AML-193 (cell line): ENCODE measurements around the gene TP53BP1.
A peak's percentile ranks its signal among the peaks of the same experiment; 100 is the strongest.

Source experiments
- DNase-seq, 2 experiments: peaks; one replicate each; lab custom pipeline; 2025; lab: John Stamatoyannopoulos, UW

TP53BP1 gene

DNA sequence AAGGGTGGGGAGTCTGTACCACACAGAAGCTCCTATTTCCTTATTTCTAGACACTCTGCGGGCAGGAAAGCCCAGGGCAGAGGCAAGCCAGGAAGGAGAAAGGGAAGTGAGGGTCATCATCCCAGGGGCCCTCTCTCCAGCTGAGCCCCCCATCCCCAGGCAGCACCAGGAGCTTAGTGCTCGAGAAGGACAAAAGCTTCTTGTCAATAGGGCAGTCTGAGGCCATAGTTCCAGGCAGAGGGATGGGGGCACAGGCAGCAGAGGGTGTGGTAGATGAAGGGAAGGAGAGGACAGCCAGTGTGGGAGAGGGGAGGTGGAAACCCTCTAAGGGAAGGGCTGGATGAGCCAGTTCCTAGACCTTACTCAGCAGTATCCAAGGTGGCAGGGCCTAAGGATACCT lies 27.2 kb upstream of the TP53BP1 start:
- no peak for DNase-seq

- DNase-seq, result no peak
Measured at GRCh38 chr15:43519196-43519595, 26.2 kb upstream of the TP53BP1 start.

DNA sequence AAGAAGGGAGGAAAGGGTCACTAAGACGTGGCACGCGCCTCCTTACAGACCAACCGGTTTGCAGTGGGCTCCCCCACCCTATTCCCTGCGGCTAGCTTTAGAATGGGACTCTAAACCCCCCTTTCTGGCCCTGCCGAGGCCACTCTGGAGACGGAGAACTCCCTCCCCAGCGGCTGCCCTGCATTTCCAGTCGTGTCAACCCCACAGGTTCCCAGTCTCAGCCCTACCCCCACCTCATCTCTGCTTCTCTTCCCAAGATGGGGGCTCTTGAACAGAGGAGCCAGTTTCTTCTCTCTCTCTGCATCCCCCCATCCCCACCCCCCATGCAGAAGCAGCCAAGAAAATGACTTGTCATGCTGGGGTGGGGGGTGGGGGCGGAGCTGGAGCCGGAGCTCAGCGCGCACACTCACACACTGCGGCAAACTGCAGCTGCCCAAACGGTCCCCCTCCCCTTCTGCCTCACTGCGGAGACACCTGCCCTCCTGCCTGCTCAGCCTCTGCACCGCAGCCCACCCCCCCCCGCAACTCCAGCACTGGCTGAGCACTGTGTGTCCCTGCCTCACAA lies 25.3 kb upstream of the TP53BP1 start:
- no peak for DNase-seq

GRCh38 chr15:43517354-43518196 lies 24.6 kb upstream of the TP53BP1 start, which contains the start of gene MAP1A:
TSS of gene MAP1A (plus strand) at chr15:43517608. CDS start at chr15:43521474, 3,866 bp downstream.
- no peak for DNase-seq

DNA sequence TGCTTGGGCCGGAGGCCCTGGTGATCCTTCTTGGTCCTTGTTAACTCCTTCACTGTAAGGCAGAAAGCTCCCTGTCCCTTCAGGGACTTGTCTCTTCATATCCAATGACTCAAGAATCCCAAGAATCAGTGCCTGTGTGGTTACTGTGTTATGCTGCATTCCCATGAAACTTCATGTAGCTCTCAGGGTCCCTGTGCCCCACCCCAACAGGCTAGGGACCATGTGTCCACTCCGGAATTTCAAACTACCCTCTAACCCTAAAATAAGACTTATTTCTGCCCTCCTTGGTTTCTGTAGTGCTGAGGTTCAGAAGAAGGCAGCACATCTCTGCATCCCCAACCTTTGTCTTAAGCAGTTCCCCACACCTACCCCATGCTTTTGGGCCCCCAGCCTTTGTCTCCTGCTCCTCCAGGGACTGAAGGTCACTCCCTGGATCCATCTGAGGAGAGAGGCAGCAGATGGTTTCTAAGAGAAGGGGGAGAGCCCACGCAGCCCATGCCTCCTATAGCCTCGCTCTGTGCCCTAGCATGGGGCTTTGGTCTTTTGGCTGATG lies 23.9 kb upstream of the TP53BP1 start:
- DNase-seq, result no peak

GRCh38 chr15:43516185-43516584 lies 23.2 kb upstream of the TP53BP1 start:
- no peak for DNase-seq

DNA sequence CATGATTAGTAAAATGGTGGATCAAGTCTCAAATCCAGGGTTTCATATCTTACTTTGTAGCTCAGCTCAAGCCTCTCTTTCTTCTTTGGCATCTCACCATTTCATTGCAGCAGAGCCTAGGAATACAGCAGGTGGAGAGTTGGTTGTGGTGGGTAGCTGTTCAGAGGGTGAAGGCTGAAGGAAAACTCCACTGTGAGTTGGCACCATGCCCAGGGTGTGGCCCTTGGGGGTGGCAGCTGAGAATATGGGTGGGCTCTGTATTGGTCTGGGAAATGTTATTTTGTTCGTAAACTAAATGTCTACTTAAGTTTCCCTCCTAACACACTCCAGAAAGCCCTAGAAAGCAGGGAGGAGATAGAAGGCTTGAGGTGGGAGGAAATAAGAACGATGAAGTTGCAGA lies 22.8 kb upstream of the TP53BP1 start:
- DNase-seq, result no peak

DNA sequence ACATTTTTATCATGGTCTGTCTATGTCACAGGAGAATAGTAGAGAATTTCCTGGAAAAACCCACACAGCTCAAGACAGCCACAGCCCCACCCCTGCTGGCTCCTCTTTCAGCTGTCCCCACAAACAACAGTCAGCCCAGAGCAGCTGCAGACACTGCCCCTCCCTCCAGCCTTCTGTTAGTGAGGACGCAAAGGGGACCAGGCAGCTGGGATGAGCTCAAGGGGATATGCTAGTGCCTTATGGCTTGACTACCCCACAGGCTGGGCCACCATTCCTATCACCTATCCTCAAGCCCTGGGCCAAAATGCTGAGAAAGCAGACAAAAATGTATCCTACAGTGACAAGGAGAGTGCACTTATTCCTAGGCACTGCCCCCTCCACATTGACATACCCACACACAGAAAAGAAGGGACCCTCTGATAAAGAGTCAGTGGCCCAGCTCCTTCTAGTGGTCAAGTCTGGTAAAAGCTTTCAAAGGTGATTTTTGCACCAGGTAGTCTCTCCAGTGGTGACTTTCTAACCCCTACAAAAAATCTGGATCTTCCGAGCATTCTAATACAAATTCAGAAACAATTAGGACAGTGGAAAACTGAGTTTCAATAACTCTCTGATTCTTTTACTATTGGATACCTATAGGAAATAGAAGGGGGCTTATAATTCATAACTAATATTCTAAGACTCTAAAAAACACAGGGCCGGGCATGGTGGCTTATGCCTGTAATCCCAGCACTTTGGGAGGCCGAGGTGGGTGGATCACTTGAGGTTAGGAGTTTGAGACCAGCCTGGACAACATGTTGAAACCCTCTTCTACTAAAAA lies 21.5 kb upstream of the TP53BP1 start:
- peak in 1 of 2 experiments; percentile 18 for DNase-seq

DNA sequence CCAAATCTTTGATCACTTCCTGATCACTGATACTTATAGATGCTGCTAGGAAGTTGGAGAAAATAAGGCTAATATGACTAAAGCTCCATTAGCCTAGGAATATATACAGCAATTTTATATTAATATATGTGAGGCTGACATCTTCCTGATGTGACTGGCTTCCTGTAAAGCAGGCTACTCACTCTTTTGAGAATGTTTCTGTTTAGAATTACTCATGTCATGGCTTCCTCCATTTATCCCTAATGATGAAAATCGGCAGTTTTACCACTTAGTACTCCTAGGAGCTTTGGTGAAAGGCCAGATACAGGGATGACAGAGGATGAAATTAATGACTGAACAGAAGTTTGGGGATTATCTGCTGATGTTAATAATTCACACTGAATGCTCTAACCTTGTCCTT lies 20.6 kb upstream of the TP53BP1 start:
- DNase-seq, result no peak

DNA sequence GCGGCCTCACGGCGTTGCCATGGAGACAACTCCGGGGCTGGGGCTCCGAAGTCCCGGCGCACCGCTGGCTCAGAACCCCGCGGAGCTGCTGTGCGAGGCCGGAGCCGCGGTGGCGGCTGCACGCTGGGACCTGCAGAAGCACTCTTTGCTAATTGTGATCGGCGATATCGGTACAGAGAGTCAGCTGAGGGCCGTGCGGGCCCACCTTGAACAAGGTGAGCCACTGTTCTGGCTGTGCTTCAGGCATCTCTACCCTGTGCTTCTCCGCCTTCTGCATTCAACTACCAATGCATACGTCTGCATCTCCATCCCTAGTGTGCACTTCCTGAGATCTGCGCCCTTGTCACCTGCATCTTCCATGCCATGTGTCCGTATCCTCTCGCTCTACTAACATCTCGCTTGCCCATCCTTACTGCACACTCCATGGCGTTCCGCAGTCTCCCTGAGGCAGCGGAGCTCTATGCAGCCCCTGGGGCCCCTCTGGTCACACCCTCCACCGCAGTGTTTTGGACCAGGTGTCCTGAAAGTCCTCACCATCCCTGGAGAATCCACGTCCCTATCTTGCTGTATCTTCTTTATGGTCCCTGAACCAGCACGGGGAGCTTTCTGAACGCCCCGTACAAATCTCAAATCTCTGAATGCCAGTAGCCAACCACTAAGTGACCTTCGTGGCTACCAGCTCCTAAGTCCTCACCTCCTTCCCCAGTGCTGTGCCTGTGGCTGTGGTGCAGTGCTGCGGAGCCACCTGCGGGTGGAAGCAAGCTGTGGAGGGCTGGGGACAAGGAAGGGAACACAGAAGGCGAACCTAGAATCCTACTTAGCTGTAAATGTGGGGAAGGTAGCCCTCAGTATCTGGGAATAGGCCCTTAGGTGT lies 18.3 kb upstream of the TP53BP1 start:
- peak; percentile 16 to 28 for DNase-seq

GRCh38 chr15:43510200-43511011 lies 17.4 kb upstream of the TP53BP1 start:
- peak; percentile 96 to 98 for DNase-seq

DNA sequence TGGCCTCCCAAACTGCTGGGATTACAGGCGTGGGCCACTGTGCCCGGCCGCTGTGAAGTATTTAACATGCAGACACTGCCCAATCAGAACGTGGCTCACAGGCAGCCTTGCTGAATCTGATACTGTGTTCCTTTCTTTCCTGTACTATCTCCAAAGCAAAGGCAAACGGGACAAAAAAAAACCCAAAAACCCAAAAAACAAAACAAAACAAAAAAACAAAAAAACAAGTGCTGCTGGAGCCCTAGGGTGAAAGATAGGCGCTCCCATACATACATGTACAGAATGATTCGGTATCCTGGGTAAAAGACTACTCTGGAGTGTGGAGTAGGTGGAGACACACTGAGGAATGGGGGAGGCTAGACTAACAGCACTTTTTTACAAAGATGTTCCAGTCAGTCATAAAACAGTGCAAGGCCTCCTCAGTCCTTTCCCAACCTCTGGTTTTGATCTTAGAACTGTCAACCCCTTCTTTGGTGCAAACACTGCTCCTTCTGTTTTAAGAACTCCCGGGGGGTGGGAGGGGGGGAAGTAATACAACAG lies 16.8 kb upstream of the TP53BP1 start:
- no peak for DNase-seq

DNA sequence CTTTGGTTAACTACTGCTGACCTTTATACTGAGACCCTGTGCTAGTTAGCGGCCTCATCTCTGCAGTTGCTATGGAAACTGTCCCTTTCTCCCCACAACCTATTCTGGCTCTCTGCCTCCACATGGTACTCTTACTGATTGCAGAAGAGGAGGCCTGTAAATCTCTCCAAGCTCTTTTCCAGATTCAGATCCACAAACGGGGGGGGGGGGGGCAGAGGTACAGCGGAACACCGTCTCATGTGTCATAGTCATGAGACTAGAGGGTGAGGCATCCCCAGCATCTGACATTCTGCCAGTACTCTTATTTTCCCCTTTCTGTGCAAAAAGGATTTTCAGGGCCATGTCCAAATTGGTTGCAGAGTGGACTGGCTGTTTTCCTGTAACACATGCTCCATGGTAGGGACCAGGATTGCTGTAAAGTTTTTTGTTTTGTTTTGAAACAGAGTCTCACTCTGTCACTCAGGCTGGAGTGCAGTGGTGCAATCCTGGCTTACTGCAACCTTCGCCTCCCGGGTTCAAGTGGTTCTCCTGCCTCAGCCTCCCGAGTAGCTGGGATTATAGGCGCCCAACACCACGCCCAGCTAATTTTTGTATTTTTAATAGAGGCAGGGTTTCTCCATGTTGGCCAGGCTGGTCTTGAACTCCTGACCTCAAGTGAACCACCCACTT lies 16.2 kb upstream of the TP53BP1 start:
- no peak for DNase-seq

DNA sequence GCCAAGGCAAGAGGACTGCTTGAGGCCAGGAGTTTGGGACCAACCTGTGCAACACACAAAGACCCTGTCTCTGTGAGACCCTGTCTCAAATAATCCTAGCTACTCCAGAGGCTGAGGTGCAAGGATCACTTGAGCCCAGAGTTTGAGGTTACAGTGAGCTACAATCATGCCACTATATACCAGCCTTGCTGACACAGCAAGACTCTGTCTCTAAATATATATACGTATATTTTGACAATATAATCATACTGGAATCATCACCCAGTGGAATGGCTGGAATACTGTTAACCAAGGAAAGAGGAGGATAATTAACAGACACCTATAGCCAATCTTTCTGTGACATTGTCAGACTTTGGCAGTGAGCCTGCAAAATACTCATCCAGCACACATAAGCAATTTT lies 15.5 kb upstream of the TP53BP1 start:
- DNase-seq, result no peak

DNA sequence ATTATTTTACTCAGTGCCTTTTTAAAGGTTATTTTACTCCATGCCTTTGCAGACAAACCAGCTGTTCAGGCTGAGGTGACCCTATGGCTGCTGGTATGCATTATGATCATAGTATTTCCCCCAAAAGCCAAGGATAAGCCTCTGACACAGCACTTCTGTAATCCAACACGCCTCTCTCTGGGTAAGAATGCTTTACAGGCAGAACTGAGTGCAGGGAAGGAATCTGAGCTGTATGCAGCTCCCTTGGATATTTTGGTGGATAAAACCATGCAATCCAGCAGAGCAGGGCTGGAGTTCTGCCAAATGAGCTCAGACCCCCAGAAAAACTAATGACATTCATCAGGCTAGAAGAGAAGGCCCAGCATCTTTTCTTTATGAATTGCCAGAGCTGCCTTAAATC lies 12.8 kb upstream of the TP53BP1 start:
- no peak for DNase-seq

DNA sequence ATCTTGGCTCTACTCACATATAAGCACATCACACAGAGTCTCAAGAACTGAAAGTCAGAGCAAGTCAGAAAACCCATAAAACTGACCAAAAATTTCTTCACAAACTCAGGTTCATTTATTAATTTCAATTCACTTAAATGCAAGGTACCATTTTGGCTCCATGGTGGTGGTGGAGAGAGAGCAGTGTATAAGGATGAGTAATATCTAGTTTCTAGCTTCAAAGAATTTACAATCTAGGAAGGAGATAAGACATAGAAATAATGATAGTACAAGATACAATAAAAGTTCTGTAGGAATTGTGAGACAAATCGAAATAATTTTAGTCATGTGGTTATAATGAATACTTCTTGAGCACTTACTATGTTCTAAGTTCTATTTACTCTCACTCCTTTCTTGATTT lies 6.7 kb upstream of the TP53BP1 start:
- DNase-seq, result no peak

DNA sequence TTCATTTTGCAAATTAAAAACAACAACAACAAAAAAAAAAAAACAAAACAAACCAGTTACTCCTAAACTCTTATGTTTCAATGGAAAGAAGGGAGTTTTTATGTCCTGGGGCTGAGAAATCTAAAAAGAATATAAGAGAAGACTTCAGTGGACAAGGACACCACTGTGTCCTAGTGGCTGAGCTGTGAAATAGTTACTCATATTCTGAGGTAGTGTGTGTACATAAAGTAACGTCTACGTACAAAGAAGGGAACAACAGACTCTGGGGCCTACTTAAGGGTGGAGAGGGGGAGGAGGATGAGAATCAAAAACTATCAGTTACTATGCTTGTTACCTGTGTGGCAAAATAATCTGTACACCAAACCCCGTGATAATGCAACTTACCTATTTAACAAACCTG lies 6.0 kb upstream of the TP53BP1 start:
- DNase-seq, result no peak

GRCh38 chr15:43493703-43494472 lies 932 bp upstream of the TP53BP1 start:
- no peak for DNase-seq

GRCh38 chr15:43492266-43492665 lies 690 bp downstream of the TP53BP1 start:
- DNase-seq, result no peak
